ENCODE measurements around the gene STXBP1. TPM values are rescaled to one million over a fixed set of nuclear protein-coding genes. Genes with fewer than 3 reads are reported as not detected.

STXBP1 gene
- 0.33 TPM for polyA plus RNA-seq

DNA sequence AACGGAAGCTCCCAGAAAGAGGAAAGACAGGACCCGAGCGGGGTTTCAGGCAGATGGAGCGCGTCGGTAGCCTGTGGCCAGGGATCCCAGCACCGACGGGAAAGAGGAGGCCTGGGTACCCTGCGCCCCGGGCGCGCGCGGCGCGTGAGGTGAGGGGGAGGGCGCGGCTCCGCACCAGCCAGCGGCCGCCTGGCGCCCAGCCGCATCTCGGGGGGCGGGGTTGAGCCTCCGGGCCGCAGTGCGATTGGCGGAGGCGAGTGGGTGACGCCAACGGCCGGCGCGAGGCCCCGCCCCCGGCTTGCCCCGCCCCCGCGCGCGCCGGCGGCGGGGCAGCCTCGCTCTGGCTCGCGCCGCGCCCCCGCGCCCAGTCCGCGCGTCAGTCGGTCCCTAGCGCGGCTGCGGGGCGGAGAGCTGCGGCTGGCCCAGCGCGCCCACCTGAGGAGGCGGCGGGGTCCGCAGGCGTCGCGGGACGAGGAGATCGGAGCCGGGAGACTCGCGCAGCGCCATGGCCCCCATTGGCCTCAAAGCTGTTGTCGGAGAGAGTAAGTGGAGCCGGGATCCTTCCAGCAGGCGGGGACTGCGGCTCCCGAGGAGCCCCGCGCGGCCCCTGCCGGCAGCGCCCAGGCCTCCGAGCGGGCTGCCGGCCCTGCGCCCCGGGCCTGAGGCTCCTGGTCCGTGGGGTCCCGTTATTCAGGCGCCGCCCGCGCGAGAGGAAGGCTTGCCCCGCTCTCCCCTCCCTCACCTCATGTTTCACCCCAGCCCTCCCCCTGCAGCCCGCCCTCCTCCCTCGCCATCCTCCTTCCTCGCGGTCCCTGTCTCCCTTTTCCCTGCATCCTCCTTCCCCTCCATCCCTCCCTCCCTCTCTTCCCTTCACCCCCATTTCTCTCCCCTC, at the start of gene STXBP1:
STXBP1 (plus strand) TSS at position 379 of the 892 bp plus-strand sequence; CDS start at position 506, 127 bp downstream.
- Mint-ChIP-seq H3K4me1 (peaks cover 14 to 21% (median 21%) of the 10 kb centered on the region in 3 donors), H3K27ac (peak within 1 kb of the TSS in 1 of 3 donors; percentile 30), H3K27me3 (peaks cover 17% of the 10 kb centered on the region), H3K36me3 (no peaks in the 10 kb centered on the region), H3K4me3 (peak within 1 kb of the TSS; percentile 92 to 94 (median 92)), H3K9me3 (no peaks in the 10 kb centered on the region)

DNA sequence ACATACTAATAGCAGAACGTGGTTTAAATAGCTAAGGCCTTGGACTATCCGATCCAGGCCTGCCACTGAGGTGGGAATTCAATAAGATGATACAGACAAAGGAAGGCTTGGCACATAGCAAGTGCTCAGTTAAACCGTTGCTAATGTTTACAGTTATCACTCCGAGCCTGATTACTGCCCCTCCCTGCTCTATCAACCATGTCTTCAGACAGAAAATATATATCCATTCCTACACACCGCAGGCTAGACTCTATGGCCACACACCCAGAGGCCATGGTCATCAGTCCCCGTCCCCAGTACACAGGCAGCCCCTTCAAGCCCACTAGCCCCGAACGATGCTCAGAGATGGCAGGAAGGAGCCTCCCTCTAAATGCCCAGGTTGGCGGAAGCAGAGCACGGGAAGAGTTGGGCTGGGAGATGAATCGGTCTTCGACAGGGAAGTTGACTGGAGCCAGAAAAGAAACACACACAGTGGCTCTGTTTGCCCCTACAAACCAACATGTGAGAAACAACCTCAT, 49.7 kb upstream of the STXBP1 start:
- H3K27ac Mint-ChIP-seq = no peak overlapping the region
- H3K27me3 Mint-ChIP-seq = peaks cover 9% of the 10 kb centered on the region
- H3K4me1 Mint-ChIP-seq = peaks cover 0 to 5% (median 3%) of the 10 kb centered on the region in 3 donors

DNA sequence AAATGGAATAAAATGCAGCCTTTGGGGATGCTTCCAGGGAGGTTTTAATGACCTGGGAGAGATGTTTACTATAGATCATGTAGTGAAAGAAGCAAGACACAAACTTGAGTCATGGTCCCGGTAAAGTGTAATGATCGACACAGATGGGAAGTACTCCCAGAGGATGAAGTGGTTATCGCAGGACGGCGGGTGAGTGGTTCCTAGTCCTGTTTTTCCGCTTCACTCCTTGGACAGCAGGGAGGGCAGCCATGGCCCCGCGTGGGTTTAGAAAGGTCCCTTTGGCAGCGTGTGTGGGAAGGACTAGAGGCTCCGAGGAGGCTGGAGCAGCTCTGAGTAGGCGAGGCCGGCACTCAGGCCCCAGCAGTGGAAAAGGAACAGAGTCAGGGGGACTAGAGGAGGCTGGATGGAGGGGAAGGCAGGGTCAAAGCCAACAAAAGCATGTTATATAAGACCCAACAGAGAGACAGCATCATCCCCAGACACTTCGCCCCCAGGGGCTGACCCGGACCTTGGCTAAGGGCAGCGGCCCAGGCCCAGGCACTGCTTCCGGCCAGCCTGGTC, 49.2 kb upstream of the STXBP1 start:
- peaks cover 0 to 7% (median 5%) of the 10 kb centered on the region in 3 donors for H3K4me1 Mint-ChIP-seq
- peaks cover 9% of the 10 kb centered on the region for H3K27me3 Mint-ChIP-seq
- H3K4me3 Mint-ChIP-seq = no peak overlapping the region
- H3K27ac Mint-ChIP-seq = no peak overlapping the region
- no peaks in the 10 kb centered on the region for H3K36me3 Mint-ChIP-seq
- H3K9me3 Mint-ChIP-seq = no peaks in the 10 kb centered on the region

More for the DNA sequence above, 49.7 kb upstream of the STXBP1 start:
- no peaks in the 10 kb centered on the region for H3K36me3 Mint-ChIP-seq
- H3K9me3 Mint-ChIP-seq = no peaks in the 10 kb centered on the region
- H3K4me3 Mint-ChIP-seq = no peak overlapping the region

DNA sequence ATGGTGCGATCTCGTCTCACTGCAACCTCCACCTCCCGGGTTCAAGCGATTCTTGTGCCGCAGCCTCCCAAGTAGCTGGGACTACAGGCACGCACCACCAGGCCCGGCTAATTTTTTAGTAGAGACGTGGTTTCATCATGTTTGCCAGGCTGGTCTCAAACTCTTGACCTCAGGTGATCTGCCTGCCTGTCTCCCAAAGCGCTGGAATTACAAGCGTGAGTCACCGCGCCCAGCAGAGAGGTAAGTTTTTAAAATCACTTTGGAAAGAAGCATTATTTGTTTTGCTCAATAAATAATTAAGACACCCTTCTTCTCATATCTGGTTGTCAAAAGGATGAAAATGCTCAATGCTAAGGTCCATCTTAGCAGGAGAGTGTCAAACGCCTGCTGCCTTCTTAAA, 48.5 kb upstream of the STXBP1 start:
- H3K27me3 Mint-ChIP-seq = peaks cover 9% of the 10 kb centered on the region
- H3K27ac Mint-ChIP-seq = no peak overlapping the region
- no peaks in the 10 kb centered on the region for H3K9me3 Mint-ChIP-seq
- peaks cover 0 to 6% (median 3%) of the 10 kb centered on the region in 3 donors for H3K4me1 Mint-ChIP-seq
- no peaks in the 10 kb centered on the region for H3K36me3 Mint-ChIP-seq
- no peak overlapping the region for H3K4me3 Mint-ChIP-seq

- no peak overlapping the region for H3K27ac Mint-ChIP-seq
- H3K4me3 Mint-ChIP-seq = peak overlapping the region in 1 of 4 donors; percentile 60
- no peaks in the 10 kb centered on the region for H3K36me3 Mint-ChIP-seq
- H3K9me3 Mint-ChIP-seq = no peaks in the 10 kb centered on the region
- peaks cover 0 to 10% (median 6%) of the 10 kb centered on the region in 3 donors for H3K4me1 Mint-ChIP-seq
- H3K27me3 Mint-ChIP-seq = peaks cover 7% of the 10 kb centered on the region
These were observed 46.8 kb upstream of the STXBP1 start for GRCh38 chr9:127565231-127565630.

DNA sequence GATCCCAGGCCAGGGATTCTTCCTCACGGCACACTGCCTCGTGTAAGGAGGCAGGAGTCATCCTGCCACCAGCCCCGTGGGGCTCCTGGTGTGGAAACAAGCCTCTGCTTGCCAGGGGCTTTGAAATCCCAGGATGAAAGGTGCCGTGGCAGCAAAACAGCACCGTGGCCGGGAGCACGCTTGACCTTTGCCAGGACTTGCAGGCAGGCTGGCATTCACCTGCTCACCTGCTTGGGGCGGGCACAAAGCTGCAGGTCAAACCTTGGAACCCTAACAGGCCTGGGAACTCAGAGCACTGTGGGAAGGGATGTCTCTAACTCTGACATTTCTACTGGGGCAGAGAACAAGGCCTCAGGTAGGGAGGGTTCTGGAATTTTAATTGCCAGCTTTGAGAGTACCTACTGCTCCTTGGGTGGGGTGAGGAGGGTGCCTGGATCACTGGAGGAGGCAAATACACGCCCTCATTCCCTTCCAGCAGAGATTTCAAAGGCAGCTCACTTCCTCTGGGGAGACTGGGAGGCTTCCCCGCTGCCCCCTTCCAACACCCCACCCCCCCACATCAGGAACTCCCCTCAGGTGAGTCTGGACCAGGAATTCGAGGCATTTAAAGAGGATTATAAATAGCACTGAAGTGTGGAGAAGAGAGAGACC, 45.6 kb upstream of the STXBP1 start:
- Mint-ChIP-seq H3K4me3 (peak overlapping the region in 1 of 4 donors; percentile 60), H3K27ac (no peak overlapping the region), H3K27me3 (peaks cover 6% of the 10 kb centered on the region), H3K36me3 (no peaks in the 10 kb centered on the region), H3K9me3 (no peaks in the 10 kb centered on the region), H3K4me1 (peaks cover under 1 to 13% (median 10%) of the 10 kb centered on the region in 3 donors)

DNA sequence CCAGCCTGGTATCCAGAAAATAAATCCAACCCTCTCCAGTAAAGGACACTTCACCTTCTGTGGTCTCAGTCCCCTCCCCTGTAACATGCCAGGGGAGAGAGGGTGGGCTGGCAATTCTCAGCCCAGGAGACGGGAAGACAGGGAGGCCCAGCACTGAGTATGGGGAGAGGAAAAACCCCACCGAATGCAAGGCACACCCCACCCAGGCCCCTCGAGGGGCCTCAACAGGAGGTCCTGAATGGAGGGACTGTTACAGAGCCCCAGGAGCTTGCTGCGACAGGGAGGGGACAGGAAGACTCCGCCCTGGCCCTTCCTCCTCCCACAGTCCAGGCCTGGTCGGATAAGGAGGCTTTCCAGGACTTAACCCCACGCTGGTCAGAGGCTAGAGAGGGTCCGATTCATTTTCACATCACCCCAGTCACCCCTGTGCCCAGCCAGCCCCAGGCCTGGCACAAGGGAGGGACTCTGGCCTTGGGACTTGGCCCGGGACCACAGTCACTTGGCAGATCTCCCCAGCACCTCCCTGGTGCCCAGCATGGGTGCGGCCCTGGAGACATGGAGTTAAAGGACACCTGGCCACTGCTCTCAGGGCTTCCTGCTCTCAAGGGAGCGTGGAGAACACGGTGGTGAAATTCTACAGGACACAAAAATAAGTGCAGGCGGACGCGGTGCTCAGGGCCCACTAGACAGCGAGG, 44.9 kb upstream of the STXBP1 start:
- H3K27me3 Mint-ChIP-seq = peaks cover 3% of the 10 kb centered on the region
- peaks cover 5 to 13% (median 10%) of the 10 kb centered on the region in 3 donors for H3K4me1 Mint-ChIP-seq
- H3K4me3 Mint-ChIP-seq = peak overlapping the region; percentile 3 to 80 (median 44)
- no peaks in the 10 kb centered on the region for H3K36me3 Mint-ChIP-seq
- H3K27ac Mint-ChIP-seq = peak overlapping the region in 2 of 3 donors; percentile 25 to 46
- no peaks in the 10 kb centered on the region for H3K9me3 Mint-ChIP-seq

DNA sequence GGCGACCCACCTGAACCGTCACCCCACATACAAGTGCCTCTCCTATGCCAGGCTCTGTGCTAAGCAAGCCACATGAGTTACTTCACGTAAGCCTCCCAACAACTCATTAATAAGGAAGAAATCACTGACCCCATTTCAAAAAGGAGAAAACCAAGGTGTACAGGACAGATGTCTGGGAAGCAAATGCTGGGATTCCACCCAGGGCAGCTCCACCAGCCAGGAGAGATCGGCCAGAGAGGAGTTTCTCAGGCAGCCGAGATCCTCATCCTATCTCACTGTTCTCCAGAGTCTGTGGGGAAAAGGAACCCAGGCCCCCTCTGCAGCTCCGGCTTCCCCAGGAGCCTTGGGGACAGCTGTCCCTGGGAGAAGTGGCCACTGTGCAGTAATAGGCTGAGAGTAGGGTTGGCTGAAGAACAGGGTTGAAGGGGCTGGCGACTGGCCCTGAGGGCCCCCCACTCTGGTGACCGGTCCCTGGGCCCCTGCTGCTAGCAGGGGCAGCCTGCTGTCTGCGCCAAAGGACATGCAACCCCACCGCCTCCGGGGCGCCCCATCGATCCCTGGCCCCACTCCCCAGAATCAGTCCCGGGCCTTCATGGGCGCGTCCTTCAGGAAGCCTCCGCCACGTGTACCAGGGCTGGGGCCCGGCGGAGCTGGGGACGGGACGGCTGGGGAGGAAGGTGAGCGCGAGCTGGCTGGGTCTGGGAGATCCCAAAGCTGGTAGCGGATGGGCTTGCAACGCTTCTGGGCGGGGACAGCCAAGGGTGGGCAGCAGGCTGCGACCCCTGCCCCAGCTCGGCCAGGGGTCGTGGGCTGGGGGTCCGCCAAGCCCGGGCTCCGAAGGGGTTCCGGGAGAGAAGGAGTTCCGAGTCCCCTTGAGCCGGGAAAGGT, 44.1 kb upstream of the STXBP1 start:
- Mint-ChIP-seq H3K4me3 (peak overlapping the region; percentile 64 to 80 (median 69)), H3K27ac (peak overlapping the region in 1 of 3 donors; percentile 46)

DNA sequence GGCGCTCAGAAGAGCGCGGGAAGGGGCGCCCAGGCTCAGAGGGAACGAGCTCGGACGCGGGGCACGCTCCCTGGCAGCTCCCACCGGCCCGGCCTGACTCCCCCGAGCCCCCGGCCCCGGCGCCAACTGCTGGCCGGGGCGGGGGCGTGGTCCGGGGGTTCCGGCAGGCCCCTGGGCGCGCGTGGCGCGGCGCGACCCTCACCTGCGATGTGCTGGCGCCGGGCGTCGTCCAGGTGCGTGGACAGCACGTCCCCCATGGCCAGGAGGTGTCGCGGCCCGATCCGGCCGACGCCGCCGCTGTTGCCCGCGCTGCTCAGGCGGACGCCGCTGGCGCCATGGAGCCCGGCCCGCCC, 43.5 kb upstream of the STXBP1 start:
- Mint-ChIP-seq H3K4me3 (peak overlapping the region in 1 of 4 donors; percentile 64), H3K4me1 (peaks cover 5 to 13% (median 10%) of the 10 kb centered on the region in 3 donors), H3K27ac (no peak overlapping the region), H3K27me3 (no peaks in the 10 kb centered on the region), H3K36me3 (no peaks in the 10 kb centered on the region), H3K9me3 (no peaks in the 10 kb centered on the region)

More for the DNA sequence above, 44.1 kb upstream of the STXBP1 start:
- Mint-ChIP-seq H3K27me3 (peaks cover under 1% of the 10 kb centered on the region), H3K36me3 (no peaks in the 10 kb centered on the region), H3K4me1 (peaks cover 5 to 13% (median 10%) of the 10 kb centered on the region in 3 donors), H3K9me3 (no peaks in the 10 kb centered on the region)

- H3K36me3 Mint-ChIP-seq = no peaks in the 10 kb centered on the region
These were observed 42.8 kb upstream of the STXBP1 start for GRCh38 chr9:127568971-127569885.

DNA sequence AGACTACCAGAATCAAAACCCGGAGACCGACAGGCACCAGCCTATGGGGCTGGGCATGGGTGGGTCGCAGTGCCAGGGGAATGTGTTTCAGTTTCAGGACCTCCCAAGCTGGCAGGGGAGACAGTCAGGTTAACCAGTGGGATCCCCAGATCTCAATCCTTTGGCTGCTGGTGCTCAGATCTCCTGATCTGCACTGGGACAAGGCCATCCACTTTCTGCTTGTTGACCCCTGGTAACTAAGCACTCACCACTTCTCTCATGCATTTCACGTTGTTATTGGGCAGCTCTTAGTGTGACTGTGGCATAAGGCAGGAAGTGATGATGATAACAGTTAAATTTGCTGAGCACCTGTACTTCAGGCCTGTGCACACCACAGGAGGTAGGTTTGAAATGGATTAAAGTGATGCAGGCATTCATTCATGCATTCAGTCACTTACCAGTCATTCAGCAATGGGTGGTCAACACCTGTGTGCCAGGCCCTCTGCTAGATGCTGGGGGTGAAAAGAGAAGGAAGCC, 42.1 kb upstream of the STXBP1 start:
- Mint-ChIP-seq H3K27me3 (no peaks in the 10 kb centered on the region), H3K27ac (peak overlapping the region in 2 of 3 donors; percentile 1 to 33), H3K4me1 (peaks cover 5 to 13% (median 11%) of the 10 kb centered on the region in 3 donors), H3K36me3 (no peaks in the 10 kb centered on the region), H3K9me3 (no peaks in the 10 kb centered on the region), H3K4me3 (peak overlapping the region; percentile 50 to 94 (median 86))

More at GRCh38 chr9:127568971-127569885, 42.8 kb upstream of the STXBP1 start:
- Mint-ChIP-seq H3K9me3 (no peaks in the 10 kb centered on the region), H3K27ac (peak overlapping the region in 2 of 3 donors; percentile 1 to 33), H3K4me1 (peaks cover 5 to 13% (median 10%) of the 10 kb centered on the region in 3 donors), H3K4me3 (peak overlapping the region; percentile 50 to 94 (median 86)), H3K27me3 (no peaks in the 10 kb centered on the region)

- H3K27ac Mint-ChIP-seq = no peak overlapping the region
- H3K9me3 Mint-ChIP-seq = no peaks in the 10 kb centered on the region
- H3K36me3 Mint-ChIP-seq = no peaks in the 10 kb centered on the region
- H3K27me3 Mint-ChIP-seq = no peaks in the 10 kb centered on the region
- H3K4me3 Mint-ChIP-seq = peak overlapping the region in 1 of 4 donors; percentile 92
- peaks cover 5 to 14% (median 13%) of the 10 kb centered on the region in 3 donors for H3K4me1 Mint-ChIP-seq
These were observed 41.5 kb upstream of the STXBP1 start for GRCh38 chr9:127570533-127571111.

All from IgD-negative memory B cell (primary cell).